Measurements from ENCODE around the gene KCNH4.

DNA sequence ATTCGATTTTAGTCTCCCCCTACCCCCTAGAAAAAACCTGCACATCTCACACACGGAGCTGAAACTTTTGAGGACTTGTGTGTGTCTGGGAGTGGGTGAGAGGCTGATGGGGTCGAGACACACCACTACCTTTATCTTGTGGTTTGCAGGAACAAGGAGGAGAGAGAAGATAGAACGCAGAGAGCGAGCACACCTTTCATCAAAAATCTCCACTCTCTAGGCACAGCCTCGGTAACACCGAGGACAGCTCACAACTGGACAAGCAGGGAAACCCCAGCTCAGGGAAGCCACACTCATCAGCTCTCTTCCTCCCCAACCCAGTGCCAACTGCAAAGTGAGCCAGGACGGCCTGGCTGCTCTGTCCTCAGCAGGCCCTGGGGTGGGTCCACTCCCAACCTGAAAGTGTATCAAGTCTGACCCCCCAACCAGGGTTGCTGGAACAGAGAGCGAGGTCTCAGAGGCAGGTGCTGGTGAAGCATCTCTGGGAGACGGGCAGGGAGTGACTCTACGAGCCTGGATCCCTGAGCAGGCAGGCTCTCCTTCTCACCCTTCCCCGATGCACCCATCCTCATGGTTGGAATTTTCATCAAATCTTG, 18.6 kb upstream of the KCNH4 start:
- TF ChIP-seq EZH2 (IDR thresholded peaks at IDR 0.05; ENCODE audit: borderline replicate concordance, insufficient read depth, low read depth, low read length, poor library complexity, severe bottlenecking), result no peak
- TF ChIP-seq, protein P1, sequence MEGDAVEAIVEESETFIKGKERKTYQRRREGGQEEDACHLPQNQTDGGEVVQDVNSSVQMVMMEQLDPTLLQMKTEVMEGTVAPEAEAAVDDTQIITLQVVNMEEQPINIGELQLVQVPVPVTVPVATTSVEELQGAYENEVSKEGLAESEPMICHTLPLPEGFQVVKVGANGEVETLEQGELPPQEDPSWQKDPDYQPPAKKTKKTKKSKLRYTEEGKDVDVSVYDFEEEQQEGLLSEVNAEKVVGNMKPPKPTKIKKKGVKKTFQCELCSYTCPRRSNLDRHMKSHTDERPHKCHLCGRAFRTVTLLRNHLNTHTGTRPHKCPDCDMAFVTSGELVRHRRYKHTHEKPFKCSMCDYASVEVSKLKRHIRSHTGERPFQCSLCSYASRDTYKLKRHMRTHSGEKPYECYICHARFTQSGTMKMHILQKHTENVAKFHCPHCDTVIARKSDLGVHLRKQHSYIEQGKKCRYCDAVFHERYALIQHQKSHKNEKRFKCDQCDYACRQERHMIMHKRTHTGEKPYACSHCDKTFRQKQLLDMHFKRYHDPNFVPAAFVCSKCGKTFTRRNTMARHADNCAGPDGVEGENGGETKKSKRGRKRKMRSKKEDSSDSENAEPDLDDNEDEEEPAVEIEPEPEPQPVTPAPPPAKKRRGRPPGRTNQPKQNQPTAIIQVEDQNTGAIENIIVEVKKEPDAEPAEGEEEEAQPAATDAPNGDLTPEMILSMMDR (IDR thresholded peaks at IDR 0.05), result no peak

Data from B cell (primary cell).